H9 (cell line): Measurements from ENCODE around the gene TMEM201. TPM values are rescaled to one million over a fixed set of nuclear protein-coding genes. Genes with fewer than 3 reads are reported as not detected.

Experiments
- DNase-seq: peaks from one replicate; pipeline ENCODE4 v3.0.0-alpha.2; 2017
- H2AFZ ChIP-seq: one replicate; pipeline ENCODE4 v1.6.1; 2013; ENCODE audit warnings: mild to moderate bottlenecking, low read length, control low read depth, moderate library complexity
- H2AK5ac ChIP-seq: 2 replicates; pipeline ENCODE4 v1.6.1; 2013; ENCODE audit warnings: low read length, control low read depth, mixed read lengths; ENCODE audit not compliant: insufficient read length
- H2BK120ac ChIP-seq: one replicate; pipeline ENCODE4 v1.6.1; 2013; ENCODE audit warnings: low read depth, mild to moderate bottlenecking, low read length, control low read depth, inconsistent platforms; ENCODE audit not compliant: poor library complexity, severe bottlenecking
- H2BK12ac ChIP-seq: 2 replicates; pipeline ENCODE4 v1.6.1; 2013; ENCODE audit warnings: low read length, control low read depth, mixed read lengths, low read depth; ENCODE audit not compliant: insufficient read length
- H2BK15ac ChIP-seq: 2 replicates; pipeline ENCODE4 v1.6.1; 2013; ENCODE audit warnings: low read depth, low read length, control low read depth
- H2BK20ac ChIP-seq: one replicate; pipeline ENCODE4 v1.6.1; 2013; ENCODE audit warnings: low read depth, mild to moderate bottlenecking, low read length, control low read depth, inconsistent platforms; ENCODE audit not compliant: poor library complexity, severe bottlenecking
- H2BK5ac ChIP-seq: 2 replicates; pipeline ENCODE4 v1.6.1; 2013; ENCODE audit warnings: low read length, control low read depth, mixed read lengths; ENCODE audit not compliant: insufficient read length
- H3K14ac ChIP-seq: 2 replicates; pipeline ENCODE4 v1.6.1; 2013; ENCODE audit warnings: low read length, control low read depth; ENCODE audit not compliant: insufficient read depth
- H3K18ac ChIP-seq: 2 replicates; pipeline ENCODE4 v1.6.1; 2013; ENCODE audit warnings: low read depth, mild to moderate bottlenecking, mixed read lengths, low read length, control low read depth; ENCODE audit not compliant: insufficient read length
- H3K23ac ChIP-seq: 2 replicates; pipeline ENCODE4 v1.6.1; 2013; ENCODE audit warnings: low read length, control low read depth, mixed read lengths, low read depth; ENCODE audit not compliant: insufficient read length
- H3K23me2 ChIP-seq: 2 replicates; pipeline ENCODE4 v1.6.1; 2013; ENCODE audit warnings: low read depth, mild to moderate bottlenecking, mixed read lengths, low read length, control low read depth; ENCODE audit not compliant: insufficient read length, poor library complexity, severe bottlenecking
- H3K27ac ChIP-seq: 2 replicates; pipeline ENCODE4 v1.5.1; 2013; ENCODE audit warnings: low read length, control low read depth, mixed read lengths, low read depth; ENCODE audit not compliant: insufficient read length
- H3K27me3 ChIP-seq: 2 replicates; pipeline ENCODE4 v1.6.1; 2013; ENCODE audit warnings: low read length, control low read depth, inconsistent platforms; ENCODE audit not compliant: insufficient read depth
- H3K4ac ChIP-seq: 2 replicates; pipeline ENCODE4 v1.6.1; 2013; ENCODE audit warnings: low read depth, mild to moderate bottlenecking, control low read depth, inconsistent platforms, low read length, moderate library complexity
- H3K4me1 ChIP-seq: 2 replicates; pipeline ENCODE4 v1.6.1; 2013; ENCODE audit warnings: low read length, control low read depth, inconsistent platforms; ENCODE audit not compliant: insufficient read depth
- H3K4me2 ChIP-seq: 2 replicates; pipeline ENCODE4 v1.6.1; 2013; ENCODE audit warnings: low read length, control low read depth, mixed read lengths; ENCODE audit not compliant: insufficient read length, insufficient read depth
- H3K56ac ChIP-seq: 2 replicates; pipeline ENCODE4 v1.6.1; 2013; ENCODE audit warnings: low read depth, mild to moderate bottlenecking, mixed read lengths, low read length, control low read depth; ENCODE audit not compliant: insufficient read length
- H3K79me1 ChIP-seq: 2 replicates; pipeline ENCODE4 v1.6.1; 2013; ENCODE audit warnings: low read depth, mild to moderate bottlenecking, moderate library complexity, low read length, control low read depth, inconsistent platforms; ENCODE audit not compliant: insufficient read depth, poor library complexity, severe bottlenecking
- H3K79me2 ChIP-seq: 2 replicates; pipeline ENCODE4 v1.6.1; 2013; ENCODE audit warnings: low read length, control low read depth, inconsistent platforms; ENCODE audit not compliant: insufficient read depth
- H3K9ac ChIP-seq: 2 replicates; pipeline ENCODE4 v1.6.1; 2013; ENCODE audit warnings: low read length, control low read depth, mixed read lengths; ENCODE audit not compliant: insufficient read length; ENCODE audit errors: extremely low read depth
- H3K9me3 ChIP-seq: one replicate; pipeline ENCODE4 v1.6.1; 2013; ENCODE audit warnings: low read depth, low read length, inconsistent platforms; ENCODE audit not compliant: control insufficient read depth
- H3T11ph ChIP-seq: one replicate; pipeline ENCODE4 v1.6.1; 2013; ENCODE audit warnings: mild to moderate bottlenecking, low read length, control low read depth, inconsistent platforms
- H4K20me1 ChIP-seq: one replicate; pipeline ENCODE4 v1.6.1; 2013; ENCODE audit not compliant: control insufficient read depth, insufficient read length, insufficient read depth
- H4K5ac ChIP-seq: 2 replicates; pipeline ENCODE4 v1.6.1; 2013; ENCODE audit warnings: low read depth, mild to moderate bottlenecking, mixed read lengths, low read length, control low read depth; ENCODE audit not compliant: insufficient read length
- H4K8ac ChIP-seq: replicated peaks from 2 replicates; pipeline ENCODE4 v1.6.1; 2013; ENCODE audit warnings: low read length, control low read depth, mixed read lengths, low read depth; ENCODE audit not compliant: insufficient read length
- H4K91ac ChIP-seq: 2 replicates; pipeline ENCODE4 v1.6.1; 2013; ENCODE audit warnings: low read depth, mild to moderate bottlenecking, moderate library complexity, mixed read lengths, low read length, control low read depth; ENCODE audit not compliant: insufficient read length
- H3K27ac Mint-ChIP-seq, 3 experiments: 2 replicates in 2 of 3; 3 replicates in 1 of 3; pipeline ENCODE4 v1.8.0; 2020 to 2021; ENCODE audit warnings: mixed read lengths in 3 of 3, mild to moderate bottlenecking in 1 of 3, moderate library complexity in 1 of 3
- H3K27me3 Mint-ChIP-seq: 2 replicates; pipeline ENCODE4 v1.8.0; 2021; ENCODE audit warnings: low read depth, mild to moderate bottlenecking, moderate library complexity, mixed read lengths
- H3K36me3 Mint-ChIP-seq, 3 experiments: 2 replicates in 2 of 3; 3 replicates in 1 of 3; pipeline ENCODE4 v1.8.0; 2020 to 2021; ENCODE audit warnings: low read depth in 3 of 3, mixed read lengths in 3 of 3; ENCODE audit not compliant: insufficient read depth in 1 of 3
- H3K4me1 Mint-ChIP-seq, 2 experiments: 2 replicates each; pipeline ENCODE4 v1.8.0; 2020; ENCODE audit warnings: mixed read lengths in 2 of 2
- H3K4me3 Mint-ChIP-seq, 2 experiments: 2 replicates in 1 of 2; 3 replicates in 1 of 2; pipeline ENCODE4 v1.8.0; 2020 to 2021; ENCODE audit warnings: mild to moderate bottlenecking in 2 of 2, mixed read lengths in 2 of 2, moderate library complexity in 1 of 2
- H3K9me3 Mint-ChIP-seq, 2 experiments: 2 replicates in 1 of 2; 3 replicates in 1 of 2; pipeline ENCODE4 v1.8.0; 2020; ENCODE audit warnings: mild to moderate bottlenecking in 2 of 2, mixed read lengths in 2 of 2, moderate library complexity in 1 of 2
- CTCF ChIP-seq: fragments of 200-600 bp; sonication (generic); conservative IDR thresholded peaks from 3 replicates; pipeline ENCODE4 v1.8.0; 2021; ENCODE audit warnings: antibody characterized with exemption, mild to moderate bottlenecking
- WGBS: extraction: QIAGEN DNeasy Blood & Tissue Kit; methylation state at CpG from one replicate; pipeline ENCODE4 v1.1.7; 2013; ENCODE audit warnings: missing lambda C conversion rate, low lambda C conversion rate, mixed read lengths; ENCODE audit not compliant: insufficient read length; ENCODE audit errors: extremely low coverage; 5-methylcytosine and 5-hydroxymethylcytosine counted together
- total RNA-seq: library from RNA; stranded (reverse); gene quantifications from 2 replicates; pipeline ENCODE4 v1.2.1, GENCODE V29; 2021

Gene TMEM201
- total RNA-seq, 1 experiment from 2014 or later, result 31.0 TPM

GRCh38 chr1:9626201-9626608 lies 37.5 kb downstream of the TMEM201 start:
- no peaks in the 10 kb centered on the region for H3K79me1 ChIP-seq

More at GRCh38 chr1:9626201-9626608, 37.5 kb downstream of the TMEM201 start:
- Histone ChIP-seq H3T11ph (no peak overlapping the region), H3K4ac (no peak overlapping the region), H3K4me2 (no peak overlapping the region), H2BK12ac (no peak overlapping the region), H3K4me1 (no peaks in the 10 kb centered on the region), H3K27ac (no peak overlapping the region), H2AK5ac (no peak overlapping the region), H3K56ac (no peak overlapping the region), H2BK5ac (no peak overlapping the region), H3K14ac (no peak overlapping the region; the same call in 1 of the 2 replicates), H3K9me3 (no peaks in the 10 kb centered on the region), H4K5ac (no peak overlapping the region), H3K18ac (no peak overlapping the region), H3K23me2 (no peaks in the 10 kb centered on the region), H3K79me2 (no peaks in the 10 kb centered on the region), H2BK120ac (no peak overlapping the region), H2AFZ (no peak overlapping the region), H4K20me1 (no peaks in the 10 kb centered on the region), H3K27me3 (no peaks in the 10 kb centered on the region), H4K91ac (no peak overlapping the region), H2BK20ac (no peak overlapping the region), H4K8ac (no peak overlapping the region), H3K23ac (no peak overlapping the region), H3K9ac (no peak overlapping the region), H2BK15ac (no peak overlapping the region; the same call in 1 of the 2 replicates)
- DNase-seq, result no peak
- peak overlapping the region in 1 of 3 experiments; percentile 17; a peak in 1 of 7 replicates for H3K27ac Mint-ChIP-seq
- TF ChIP-seq CTCF, result no peak
- H3K4me1 Mint-ChIP-seq, result peaks cover 0 to 17% of the 10 kb centered on the region in 2 experiments; a peak in 3 of 4 replicates
- H3K27me3 Mint-ChIP-seq, result peaks cover 31% of the 10 kb centered on the region
- no peak overlapping the region; a peak in 1 of 5 replicates for H3K4me3 Mint-ChIP-seq
- no CpG with 5 or more reads among the region's 9 CpGs for WGBS
- H3K36me3 Mint-ChIP-seq, result no peaks in the 10 kb centered on the region
- peaks cover 0 to 3% of the 10 kb centered on the region in 2 experiments; a peak in 2 of 5 replicates for H3K9me3 Mint-ChIP-seq
